Rectal smooth muscle tissue (tissue), 1 donor: ENCODE data around the gene ADGRG6.
"Not testable (repeated sequence)": the region's sequence is repeated elsewhere in the genome, so short reads cannot be mapped to it uniquely, and the experiment has no call there.

Source experiments
- H3K27ac ChIP-seq: one replicate; pipeline ENCODE4 v1.7.0; 2013; ENCODE audit warnings: low read depth, low read length, inconsistent platforms
- H3K27me3 ChIP-seq: one replicate; pipeline ENCODE4 v1.7.0; 2013; ENCODE audit warnings: low read length; ENCODE audit not compliant: control insufficient read depth, insufficient read depth
- H3K36me3 ChIP-seq: one replicate; pipeline ENCODE4 v1.7.0; 2013; ENCODE audit warnings: low read length; ENCODE audit not compliant: control insufficient read depth, insufficient read depth
- H3K4me1 ChIP-seq: one replicate; pipeline ENCODE4 v1.7.0; 2013; ENCODE audit warnings: low read length; ENCODE audit not compliant: control insufficient read depth, insufficient read depth
- H3K4me3 ChIP-seq: one replicate; pipeline ENCODE4 v1.7.0; 2013; ENCODE audit warnings: low read length
- H3K9ac ChIP-seq: one replicate; pipeline ENCODE4 v1.7.0; 2013; ENCODE audit warnings: low read length

ADGRG6 gene

DNA sequence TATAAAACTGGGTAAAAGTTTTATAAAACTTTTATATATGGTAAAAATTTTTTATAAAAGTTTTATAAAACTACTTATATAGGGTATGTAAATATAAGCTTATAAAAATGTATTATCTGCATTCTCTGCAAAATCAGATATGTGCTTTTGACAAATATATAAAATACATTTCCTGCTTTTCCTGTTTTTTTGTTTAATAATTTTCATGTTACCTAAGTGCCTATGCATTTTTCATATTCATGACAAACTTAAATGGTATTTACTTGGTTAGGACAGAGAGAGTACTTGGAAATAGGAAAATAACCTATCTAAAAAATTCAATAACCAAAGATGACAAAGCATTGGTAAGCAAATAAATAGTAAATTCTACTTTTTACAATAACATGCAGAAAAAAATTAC, 41.2 kb downstream of the ADGRG6 start:
- Histone ChIP-seq H3K4me3 (no peak overlapping the region), H3K27me3 (no peaks in the 10 kb centered on the region), H3K36me3 (no peaks in the 10 kb centered on the region), H3K4me1 (no peaks in the 10 kb centered on the region), H3K27ac (no peak overlapping the region), H3K9ac (no peak overlapping the region)

- Histone ChIP-seq H3K27me3 (no peaks in the 10 kb centered on the region), H3K4me3 (no peak overlapping the region), H3K36me3 (no peaks in the 10 kb centered on the region), H3K9ac (no peak overlapping the region), H3K4me1 (no peaks in the 10 kb centered on the region), H3K27ac (no peak overlapping the region)
Observed at GRCh38 chr6:142343938-142344337, 42.1 kb downstream of the ADGRG6 start.

- no peaks in the 10 kb centered on the region for H3K4me1 ChIP-seq
- H3K36me3 ChIP-seq: no peaks in the 10 kb centered on the region
- no peak overlapping the region for H3K4me3 ChIP-seq
Observed at GRCh38 chr6:142345261-142345660, 43.5 kb downstream of the ADGRG6 start.

DNA sequence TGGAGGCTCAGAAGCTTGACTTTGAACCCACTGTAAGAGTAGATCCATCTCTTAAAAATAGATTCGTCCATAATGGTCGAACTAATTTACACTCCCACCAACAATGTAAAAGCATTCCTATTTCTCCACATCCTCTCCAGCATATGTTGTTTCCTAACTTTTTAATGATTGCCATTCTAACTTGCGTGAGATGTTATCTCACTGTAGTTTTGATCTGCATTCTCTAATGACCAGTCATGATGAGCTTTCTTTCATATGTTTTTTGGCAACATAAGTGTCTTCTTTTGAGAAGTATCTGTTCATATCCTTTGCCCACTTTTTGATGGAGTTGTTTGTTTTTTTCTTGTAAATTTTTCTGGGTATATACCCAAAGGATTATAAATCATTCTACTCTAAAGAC, 44.4 kb downstream of the ADGRG6 start:
- H3K36me3 ChIP-seq, H3K27me3 ChIP-seq, H3K9ac ChIP-seq, H3K4me3 ChIP-seq, H3K4me1 ChIP-seq, H3K27ac ChIP-seq: not testable (repeated sequence)

More at GRCh38 chr6:142345261-142345660, 43.5 kb downstream of the ADGRG6 start:
- H3K27me3 ChIP-seq: no peaks in the 10 kb centered on the region
- no peak overlapping the region for H3K9ac ChIP-seq
- no peak overlapping the region for H3K27ac ChIP-seq

- Histone ChIP-seq H3K27ac (no peak overlapping the region), H3K9ac (no peak overlapping the region), H3K27me3 (no peaks in the 10 kb centered on the region), H3K4me1 (no peaks in the 10 kb centered on the region), H3K4me3 (no peak overlapping the region), H3K36me3 (no peaks in the 10 kb centered on the region)
Observed at GRCh38 chr6:142349215-142349823, 47.5 kb downstream of the ADGRG6 start.

GRCh38 chr6:142350309-142350708, 48.5 kb downstream of the ADGRG6 start:
- H3K36me3 ChIP-seq: no peaks in the 10 kb centered on the region
- H3K27ac ChIP-seq: no peak overlapping the region
- no peaks in the 10 kb centered on the region for H3K27me3 ChIP-seq
- no peak overlapping the region for H3K4me3 ChIP-seq
- H3K9ac ChIP-seq: no peak overlapping the region
- no peaks in the 10 kb centered on the region for H3K4me1 ChIP-seq

GRCh38 chr6:142353690-142354089, 51.9 kb downstream of the ADGRG6 start:
- no peaks in the 10 kb centered on the region for H3K27me3 ChIP-seq
- H3K4me3 ChIP-seq: no peak overlapping the region
- H3K36me3 ChIP-seq: no peaks in the 10 kb centered on the region
- H3K27ac ChIP-seq: no peak overlapping the region
- H3K9ac ChIP-seq: no peak overlapping the region
- H3K4me1 ChIP-seq: no peaks in the 10 kb centered on the region

DNA sequence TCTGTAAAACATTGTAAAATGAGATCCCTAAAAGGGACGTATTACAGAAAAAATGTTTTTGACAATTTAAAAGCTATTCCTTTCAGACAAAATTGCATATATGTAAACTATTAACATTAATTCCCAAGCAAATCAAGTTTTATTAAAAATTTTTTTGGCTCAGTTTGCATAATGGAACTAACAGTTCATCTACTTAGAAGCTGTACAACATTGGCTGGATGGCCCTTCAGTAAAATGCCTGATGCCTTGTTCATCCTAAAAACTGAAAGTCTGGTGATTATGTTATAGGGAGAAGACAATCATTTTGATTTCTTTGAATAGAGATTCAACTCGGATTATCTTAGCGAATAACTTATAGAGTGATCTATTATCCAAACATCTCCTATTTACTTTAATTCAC, 52.8 kb downstream of the ADGRG6 start:
- no peaks in the 10 kb centered on the region for H3K36me3 ChIP-seq
- H3K9ac ChIP-seq: no peak overlapping the region
- H3K4me1 ChIP-seq: no peaks in the 10 kb centered on the region
- no peak overlapping the region for H3K27ac ChIP-seq
- H3K4me3 ChIP-seq: no peak overlapping the region
- H3K27me3 ChIP-seq: no peaks in the 10 kb centered on the region

GRCh38 chr6:142355520-142356174, 53.8 kb downstream of the ADGRG6 start:
- H3K36me3 ChIP-seq: no peaks in the 10 kb centered on the region
- no peak overlapping the region for H3K9ac ChIP-seq
- H3K27ac ChIP-seq: no peak overlapping the region
- no peaks in the 10 kb centered on the region for H3K4me1 ChIP-seq
- H3K4me3 ChIP-seq: no peak overlapping the region
- no peaks in the 10 kb centered on the region for H3K27me3 ChIP-seq

- Histone ChIP-seq H3K27ac (no peak overlapping the region), H3K27me3 (no peaks in the 10 kb centered on the region), H3K4me1 (no peaks in the 10 kb centered on the region), H3K36me3 (no peaks in the 10 kb centered on the region), H3K9ac (no peak overlapping the region), H3K4me3 (no peak overlapping the region)
Observed at GRCh38 chr6:142356201-142356883, 54.5 kb downstream of the ADGRG6 start.

DNA sequence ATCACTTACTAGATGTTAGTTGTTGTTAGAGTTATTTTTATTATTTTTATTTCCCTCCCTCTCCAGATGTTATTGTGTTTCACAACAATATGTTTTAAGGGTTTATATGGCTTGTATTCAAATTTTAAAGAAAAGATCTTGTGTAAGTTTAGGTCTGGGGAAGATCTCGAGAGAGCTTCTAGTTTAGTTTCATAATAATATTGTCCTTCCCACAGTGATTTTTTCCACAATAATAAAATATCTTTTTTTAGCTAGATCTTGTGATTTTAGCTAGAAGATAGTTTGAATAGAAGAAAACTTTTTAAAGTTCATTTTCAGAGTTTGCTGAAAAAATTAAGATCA, 55.0 kb downstream of the ADGRG6 start:
- Histone ChIP-seq H3K27me3 (no peaks in the 10 kb centered on the region), H3K36me3 (no peaks in the 10 kb centered on the region), H3K9ac (no peak overlapping the region), H3K4me3 (no peak overlapping the region), H3K27ac (no peak overlapping the region), H3K4me1 (no peaks in the 10 kb centered on the region)

GRCh38 chr6:142357879-142358278, 56.1 kb downstream of the ADGRG6 start:
- no peaks in the 10 kb centered on the region for H3K4me1 ChIP-seq
- no peak overlapping the region for H3K4me3 ChIP-seq
- no peaks in the 10 kb centered on the region for H3K27me3 ChIP-seq
- H3K36me3 ChIP-seq: no peaks in the 10 kb centered on the region
- H3K27ac ChIP-seq: no peak overlapping the region
- no peak overlapping the region for H3K9ac ChIP-seq
